Neural cell (in vitro differentiated cells): ENCODE measurements around the gene PTPRR. TPM values are rescaled to one million over a fixed set of nuclear protein-coding genes. Genes with fewer than 3 reads are reported as not detected.

Experiments used
- H2AFZ ChIP-seq: fragments of 200-600, 300-800 bp; sonication (generic), shearing (Covaris generic); 2 replicates; pipeline ENCODE4 v1.6.0; 2014; ENCODE audit warnings: low read depth, mild to moderate bottlenecking, antibody characterized with exemption, low read length, moderate library complexity
- H3F3A ChIP-seq: fragments of 200-600 bp; shearing (Covaris generic); 2 replicates; pipeline ENCODE4 v1.6.1; 2016; ENCODE audit warnings: mild to moderate bottlenecking, moderate library complexity, mixed read lengths, antibody characterized with exemption, low read length; ENCODE audit not compliant: insufficient read depth, poor library complexity, severe bottlenecking
- H3K27ac ChIP-seq: fragments of 200-600, 300-800 bp; sonication (generic), shearing (Covaris generic); 2 replicates; pipeline ENCODE4 v1.5.1; 2014; ENCODE audit warnings: mild to moderate bottlenecking, low read length, moderate library complexity
- H3K27me3 ChIP-seq: fragments of 300-800, 200-600 bp; sonication (generic), shearing (Covaris generic); 2 replicates; pipeline ENCODE4 v1.6.0; 2014; ENCODE audit warnings: mild to moderate bottlenecking, low read depth, low read length, moderate library complexity; ENCODE audit not compliant: insufficient read depth
- H3K36me3 ChIP-seq: fragments of 300-800, 200-600 bp; sonication (generic), shearing (Covaris generic); 2 replicates; pipeline ENCODE4 v1.5.1; 2014; ENCODE audit warnings: mild to moderate bottlenecking, antibody characterized with exemption, low read length, moderate library complexity; ENCODE audit not compliant: insufficient read depth
- H3K4me2 ChIP-seq: fragments of 300-800, 200-600 bp; sonication (generic), shearing (Covaris generic); 2 replicates; pipeline ENCODE4 v1.6.0; 2014; ENCODE audit warnings: mild to moderate bottlenecking, low read length
- H3K4me3 ChIP-seq: fragments of 300-800, 200-600 bp; sonication (generic), shearing (Covaris generic); 2 replicates; pipeline ENCODE4 v1.5.1; 2014; ENCODE audit warnings: mild to moderate bottlenecking, low read length, moderate library complexity
- H3K79me2 ChIP-seq: fragments of 200-600 bp; shearing (Covaris generic); replicated peaks from 2 replicates; pipeline ENCODE4 v1.6.0; 2014; ENCODE audit warnings: mild to moderate bottlenecking, low read length, moderate library complexity; ENCODE audit not compliant: insufficient read depth
- H3K9ac ChIP-seq: fragments of 300-800, 200-600 bp; sonication (generic), shearing (Covaris generic); 2 replicates; pipeline ENCODE4 v1.6.1; 2016; ENCODE audit warnings: mild to moderate bottlenecking, low read length, mixed read lengths
- H3K9me2 ChIP-seq: fragments of 200-600 bp; shearing (Covaris generic); 2 replicates; pipeline ENCODE4 v1.6.1; 2016; ENCODE audit warnings: mild to moderate bottlenecking, low read length, mixed read lengths; ENCODE audit not compliant: insufficient read depth
- H3K9me3 ChIP-seq: fragments of 200-600, 300-800 bp; sonication (generic), shearing (Covaris generic); 2 replicates; pipeline ENCODE4 v1.6.1; 2016; ENCODE audit warnings: mild to moderate bottlenecking, mixed run types, low read length, moderate library complexity, mixed read lengths
- H4K20me1 ChIP-seq: fragments of 200-600 bp; shearing (Covaris generic); 2 replicates; pipeline ENCODE4 v1.6.1; 2016; ENCODE audit warnings: mild to moderate bottlenecking, mixed run types; ENCODE audit not compliant: insufficient read depth
- CTCF ChIP-seq: fragments of 450-650 bp; IDR thresholded peaks from 2 replicates; pipeline ENCODE4 v1.5.1; 2014; ENCODE audit warnings: antibody characterized with exemption, mild to moderate bottlenecking, moderate library complexity; ENCODE audit not compliant: poor library complexity, severe bottlenecking
- EP300 ChIP-seq: fragments of 450-650 bp; conservative IDR thresholded peaks from 2 replicates; pipeline ENCODE4 v1.6.1; 2014; ENCODE audit warnings: antibody characterized with exemption, mild to moderate bottlenecking, moderate library complexity; ENCODE audit not compliant: poor library complexity, severe bottlenecking
- EZH2 ChIP-seq: fragments of 200-600, 300-800 bp; shearing (Covaris generic), sonication (generic); IDR thresholded peaks from 2 replicates; pipeline ENCODE4 v1.6.1; 2014; ENCODE audit warnings: antibody characterized with exemption, low read length, borderline replicate concordance, mild to moderate bottlenecking; ENCODE audit not compliant: insufficient read depth, poor library complexity, severe bottlenecking
- MXI1 ChIP-seq: fragments of 450-650 bp; conservative IDR thresholded peaks from 2 replicates; pipeline ENCODE4 v1.6.1; 2014; ENCODE audit warnings: antibody characterized with exemption, mild to moderate bottlenecking; ENCODE audit not compliant: poor library complexity, severe bottlenecking
- POLR2AphosphoS5 ChIP-seq: IDR thresholded peaks from 2 replicates; pipeline ENCODE4 v1.6.1; 2012
- RAD21 ChIP-seq: fragments of 450-650 bp; conservative IDR thresholded peaks from 2 replicates; pipeline ENCODE4 v1.6.1; 2014; ENCODE audit warnings: antibody characterized with exemption, mild to moderate bottlenecking, moderate library complexity
- REST ChIP-seq: IDR thresholded peaks from 2 replicates; pipeline ENCODE4 v1.6.1; 2012; ENCODE audit warnings: borderline replicate concordance
- SMC3 ChIP-seq: fragments of 450-650 bp; conservative IDR thresholded peaks from 2 replicates; pipeline ENCODE4 v1.6.1; 2014; ENCODE audit warnings: antibody characterized with exemption, mild to moderate bottlenecking, moderate library complexity; ENCODE audit not compliant: poor library complexity
- TAF1 ChIP-seq: IDR thresholded peaks from 2 replicates; pipeline ENCODE4 v1.6.1; 2012; ENCODE audit warnings: low read depth
- polyA plus RNA-seq: library from polyadenylated mRNA; depleted of rRNA; stranded (reverse); fragments of >200 nt; gene quantifications from 2 replicates; pipeline ENCODE4 v1.2.3, GENCODE V29; 2014

Gene PTPRR
- polyA plus RNA-seq, 1 donor from 2014 or later = 2.2 TPM

GRCh38 chr12:70663838-70664237, 256.7 kb downstream of the PTPRR start:
- TF ChIP-seq REST = no peak
- no peak for TF ChIP-seq POLR2AphosphoS5
- no peak for TF ChIP-seq MXI1
- no peak for TF ChIP-seq CTCF
- TF ChIP-seq EP300 = no peak
- no peak for TF ChIP-seq EZH2
- TF ChIP-seq RAD21 = no peak
- TF ChIP-seq TAF1 = no peak
- TF ChIP-seq SMC3 = no peak
- Histone ChIP-seq H4K20me1 (no peaks in the 10 kb centered on the region), H2AFZ (no peak overlapping the region), H3K4me3 (peak overlapping the region; percentile 24), H3F3A (no peaks in the 10 kb centered on the region), H3K9me3 (no peaks in the 10 kb centered on the region), H3K4me2 (no peak overlapping the region), H3K27me3 (no peaks in the 10 kb centered on the region), H3K9ac (no peak overlapping the region), H3K9me2 (no peaks in the 10 kb centered on the region), H3K36me3 (no peaks in the 10 kb centered on the region), H3K27ac (no peak overlapping the region), H3K79me2 (no peaks in the 10 kb centered on the region)

- Histone ChIP-seq H3K27me3 (no peaks in the 10 kb centered on the region), H3K36me3 (no peaks in the 10 kb centered on the region), H3F3A (no peaks in the 10 kb centered on the region), H3K9me2 (no peaks in the 10 kb centered on the region), H3K9ac (no peak overlapping the region), H4K20me1 (no peaks in the 10 kb centered on the region), H2AFZ (no peak overlapping the region), H3K4me2 (no peak overlapping the region), H3K79me2 (no peaks in the 10 kb centered on the region), H3K27ac (no peak overlapping the region), H3K9me3 (no peaks in the 10 kb centered on the region), H3K4me3 (no peak overlapping the region)
- no peak for TF ChIP-seq SMC3
- no peak for TF ChIP-seq EZH2
- TF ChIP-seq REST = no peak
- no peak for TF ChIP-seq POLR2AphosphoS5
- no peak for TF ChIP-seq TAF1
- TF ChIP-seq CTCF = no peak
- TF ChIP-seq RAD21 = no peak
- TF ChIP-seq EP300 = no peak
- TF ChIP-seq MXI1 = no peak
Observed at GRCh38 chr12:70661466-70662161, 258.9 kb downstream of the PTPRR start.
